SH-SY5Y (cell line): ENCODE measurements around the gene KNOP1.

ENCODE experiments used
- GATA2 ChIP-seq: IDR thresholded peaks from 2 replicates; pipeline ENCODE4 v1.6.1; 2011; ENCODE audit warnings: mild to moderate bottlenecking, low read depth, low read length
- GATA3 ChIP-seq: IDR thresholded peaks from 2 replicates; pipeline ENCODE4 v1.6.1; 2011; ENCODE audit warnings: low read depth, mild to moderate bottlenecking, low read length, moderate library complexity

KNOP1 gene, protein sequence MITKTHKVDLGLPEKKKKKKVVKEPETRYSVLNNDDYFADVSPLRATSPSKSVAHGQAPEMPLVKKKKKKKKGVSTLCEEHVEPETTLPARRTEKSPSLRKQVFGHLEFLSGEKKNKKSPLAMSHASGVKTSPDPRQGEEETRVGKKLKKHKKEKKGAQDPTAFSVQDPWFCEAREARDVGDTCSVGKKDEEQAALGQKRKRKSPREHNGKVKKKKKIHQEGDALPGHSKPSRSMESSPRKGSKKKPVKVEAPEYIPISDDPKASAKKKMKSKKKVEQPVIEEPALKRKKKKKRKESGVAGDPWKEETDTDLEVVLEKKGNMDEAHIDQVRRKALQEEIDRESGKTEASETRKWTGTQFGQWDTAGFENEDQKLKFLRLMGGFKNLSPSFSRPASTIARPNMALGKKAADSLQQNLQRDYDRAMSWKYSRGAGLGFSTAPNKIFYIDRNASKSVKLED

DNA sequence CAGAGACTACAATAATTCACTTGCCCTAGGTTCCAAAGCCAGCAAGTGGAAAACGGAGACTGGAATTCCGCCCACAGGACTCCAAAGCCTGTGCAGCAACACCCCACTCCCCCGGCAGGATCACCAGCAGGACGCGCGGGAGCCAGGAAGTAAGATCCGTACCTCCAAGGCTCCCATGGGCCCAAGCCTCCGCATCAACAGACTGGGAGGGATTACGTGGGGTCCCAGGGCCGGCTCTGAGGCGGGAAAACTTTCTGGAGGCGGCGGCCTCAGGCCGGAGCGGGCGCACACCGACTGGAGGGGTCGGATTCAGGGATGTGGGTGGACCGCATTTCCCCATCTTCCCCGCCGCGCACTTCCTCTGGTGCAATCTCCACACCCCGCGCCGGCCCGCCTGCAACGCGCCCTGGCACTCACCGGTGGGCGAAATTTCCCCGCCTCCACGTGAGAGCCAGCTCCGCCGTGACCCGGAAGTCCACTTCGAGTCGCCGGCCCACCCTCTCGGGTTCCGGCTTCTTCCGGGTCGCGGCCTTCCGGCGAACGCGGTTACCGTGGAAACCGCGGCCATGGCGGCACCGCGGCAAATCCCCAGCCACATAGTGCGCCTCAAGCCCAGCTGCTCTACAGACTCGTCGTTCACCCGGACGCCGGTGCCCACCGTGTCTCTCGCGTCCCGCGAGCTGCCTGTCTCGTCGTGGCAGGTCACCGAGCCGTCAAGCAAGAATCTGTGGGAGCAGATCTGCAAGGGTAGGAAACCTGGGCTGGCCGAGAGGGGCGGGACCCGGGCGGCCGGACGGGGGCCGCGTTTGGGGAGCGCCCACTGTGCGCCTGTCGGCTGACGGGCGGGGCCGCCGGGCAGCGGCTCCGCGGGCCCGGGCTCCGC lies at the start of gene KNOP1, which contains the start of gene IQCK:
KNOP1 (minus strand) TSS at position 487 of the 883 bp plus-strand sequence. CDS start 3,192 bp downstream, outside the sequence.
IQCK (plus strand) TSS at position 531 of the 883 bp plus-strand sequence; CDS start at position 567, 36 bp downstream.
- TF ChIP-seq GATA3, result no peak
- TF ChIP-seq GATA2, result no peak

DNA sequence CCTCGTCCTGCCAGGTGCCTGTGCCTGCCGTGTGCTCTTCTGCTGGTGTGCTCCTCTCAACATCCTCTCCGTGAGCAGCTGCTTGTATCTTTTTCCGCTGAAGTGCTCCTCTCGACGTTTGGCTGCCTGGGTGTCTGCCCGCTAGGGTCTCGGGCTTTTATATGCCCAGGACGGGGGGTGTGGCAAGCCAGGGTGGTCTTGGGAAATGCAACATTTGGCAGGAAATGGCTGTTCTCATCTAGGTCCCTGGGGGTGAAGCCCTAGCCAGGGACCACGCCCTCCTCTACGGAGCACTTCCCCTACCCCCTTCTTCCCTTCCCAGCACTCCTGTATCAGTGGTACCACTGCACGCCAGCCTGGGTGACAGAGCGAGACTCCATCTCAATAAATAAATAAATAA lies 49.5 kb upstream of the KNOP1 start:
- TF ChIP-seq GATA3 (no peak), GATA2 (no peak)

DNA sequence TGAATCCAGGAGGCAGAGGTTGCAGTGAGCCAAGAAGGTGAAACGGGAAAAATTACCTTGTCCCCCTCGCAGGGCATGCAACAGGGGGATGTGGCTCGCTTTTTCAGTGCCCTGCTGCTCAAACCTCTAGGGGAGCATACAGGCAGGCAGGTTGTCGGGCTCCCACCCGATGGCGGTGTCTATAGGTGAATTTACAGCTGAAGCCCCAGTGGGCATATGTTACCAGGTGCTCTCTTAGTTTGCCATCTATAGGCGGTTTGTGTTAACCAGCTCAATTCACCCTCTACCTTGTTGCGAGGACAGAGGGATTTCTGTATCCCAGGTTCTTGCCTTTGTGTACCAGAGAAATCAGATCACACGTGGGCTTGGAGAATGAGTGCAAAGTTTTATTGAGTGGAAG lies 49.0 kb upstream of the KNOP1 start:
- no peak for TF ChIP-seq GATA3
- TF ChIP-seq GATA2, result no peak

DNA sequence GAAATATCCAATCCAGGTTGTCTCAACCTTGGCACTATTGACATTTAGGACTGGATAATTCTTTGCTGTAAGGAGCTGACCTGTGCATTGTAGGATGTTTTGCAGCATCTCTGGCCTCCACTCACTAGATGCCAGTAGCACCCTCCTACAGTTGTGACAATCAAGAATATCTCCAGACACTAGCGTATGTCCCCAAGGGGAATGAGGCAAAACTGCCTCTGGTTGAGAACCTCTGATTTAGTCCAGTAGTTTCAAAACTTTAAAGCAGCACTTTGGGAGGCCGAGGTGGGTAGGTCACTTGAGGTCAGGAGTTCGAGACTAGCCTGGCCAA lies 48.5 kb upstream of the KNOP1 start:
- TF ChIP-seq GATA2 (no peak), GATA3 (no peak)

DNA sequence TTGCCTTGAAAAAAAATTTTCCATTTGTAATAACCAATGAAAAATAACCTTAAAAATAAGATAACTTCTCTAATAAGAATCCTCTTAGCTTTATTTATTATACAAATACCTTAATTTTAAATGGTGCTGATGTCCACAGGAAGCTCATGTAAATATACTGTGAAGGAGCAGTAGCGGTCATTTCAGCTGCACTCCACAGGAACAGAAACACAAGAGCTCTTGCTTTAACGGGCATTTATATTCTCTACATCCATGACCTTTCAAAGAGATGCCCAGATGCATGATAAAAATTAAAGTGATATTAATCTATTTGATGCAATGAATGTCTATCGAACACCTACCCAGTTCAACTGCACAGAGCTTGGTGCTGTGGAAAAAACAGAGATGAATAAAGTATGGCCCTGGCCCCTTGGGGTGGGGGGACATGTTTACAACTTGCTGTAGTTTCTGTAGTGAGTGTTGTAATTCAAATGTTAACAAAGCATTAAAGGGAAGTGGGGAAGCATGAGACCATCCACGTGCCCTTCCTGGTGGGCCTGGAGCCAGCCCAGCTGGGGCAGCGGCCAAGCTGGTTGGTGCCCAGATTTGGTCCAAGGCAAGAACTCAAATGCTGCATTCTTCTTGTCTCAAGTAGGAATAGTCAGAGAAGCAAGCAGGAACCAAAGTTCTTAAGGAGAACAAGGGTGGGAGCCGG lies 48.0 kb upstream of the KNOP1 start:
- no peak for TF ChIP-seq GATA3

DNA sequence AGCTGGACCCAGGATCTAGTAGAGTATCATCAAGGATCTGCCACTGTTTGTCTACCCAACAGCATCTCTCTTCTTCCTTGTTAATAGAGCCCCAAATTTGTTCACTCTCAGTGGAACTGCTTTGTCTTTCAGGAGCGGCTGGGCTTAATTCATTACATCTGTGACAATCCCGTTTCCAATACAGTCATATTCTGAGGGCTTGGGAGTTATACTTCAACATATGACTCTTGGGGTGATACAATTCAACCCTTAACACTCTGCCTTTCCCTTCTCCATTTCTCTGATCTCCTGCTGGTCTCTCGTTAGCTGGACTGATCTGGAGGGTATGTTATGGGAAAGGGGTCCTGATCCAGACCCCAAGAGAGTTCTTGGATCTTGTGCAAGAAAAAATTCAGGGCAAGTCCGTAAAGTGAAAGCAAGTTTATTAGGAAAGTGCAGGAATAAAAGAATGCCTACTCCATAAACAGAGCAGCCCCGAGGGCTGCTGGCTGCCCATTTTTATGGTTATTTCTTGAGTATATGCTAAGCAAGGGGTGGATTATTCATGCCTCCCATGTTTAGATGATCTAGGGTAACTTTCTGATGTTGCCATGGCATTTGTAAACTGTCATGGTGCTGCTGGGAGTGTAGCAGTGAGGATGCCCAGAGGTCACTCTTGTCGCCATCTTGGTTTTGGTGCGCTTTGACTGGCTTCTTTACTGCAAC lies 42.5 kb upstream of the KNOP1 start:
- TF ChIP-seq GATA2, result no peak
- no peak for TF ChIP-seq GATA3

DNA sequence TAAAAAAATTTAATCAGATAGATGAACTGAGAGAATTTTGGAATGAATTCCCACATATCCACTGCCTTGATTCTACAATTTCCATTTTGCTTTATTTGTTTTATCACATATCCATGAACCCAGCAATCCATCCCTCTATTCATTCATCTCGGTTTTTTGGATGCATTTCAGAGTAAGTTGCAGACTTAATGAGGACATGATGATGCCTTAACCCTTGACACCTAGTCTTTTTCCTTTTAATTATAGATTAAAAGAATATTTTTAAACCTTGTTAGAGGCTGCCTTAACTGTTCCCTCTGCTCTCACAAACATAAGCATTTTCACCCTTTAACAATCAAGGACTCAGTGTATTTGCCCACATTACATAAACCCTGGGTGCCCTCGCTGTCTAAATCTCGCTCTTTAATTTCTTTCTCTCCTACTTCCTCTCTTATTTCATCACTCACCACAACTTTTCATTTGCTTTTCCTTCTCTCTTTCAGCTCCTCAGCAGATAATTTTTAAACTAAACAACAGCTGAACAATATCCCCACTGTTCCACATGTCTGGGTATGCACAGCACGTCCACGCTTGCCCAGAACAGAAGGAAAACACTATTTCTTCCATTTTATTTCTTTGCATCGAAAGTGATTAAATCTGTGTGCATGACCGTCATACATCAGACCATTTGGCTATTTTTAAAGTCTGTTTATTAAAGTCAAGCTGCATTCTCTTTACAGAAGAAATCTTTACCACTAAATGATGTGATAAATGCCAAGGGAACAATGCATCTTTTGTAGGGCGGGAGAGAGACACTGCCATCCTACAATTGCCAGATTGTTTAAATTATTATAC lies 40.0 kb upstream of the KNOP1 start:
- TF ChIP-seq GATA3 (no peak), GATA2 (no peak)

DNA sequence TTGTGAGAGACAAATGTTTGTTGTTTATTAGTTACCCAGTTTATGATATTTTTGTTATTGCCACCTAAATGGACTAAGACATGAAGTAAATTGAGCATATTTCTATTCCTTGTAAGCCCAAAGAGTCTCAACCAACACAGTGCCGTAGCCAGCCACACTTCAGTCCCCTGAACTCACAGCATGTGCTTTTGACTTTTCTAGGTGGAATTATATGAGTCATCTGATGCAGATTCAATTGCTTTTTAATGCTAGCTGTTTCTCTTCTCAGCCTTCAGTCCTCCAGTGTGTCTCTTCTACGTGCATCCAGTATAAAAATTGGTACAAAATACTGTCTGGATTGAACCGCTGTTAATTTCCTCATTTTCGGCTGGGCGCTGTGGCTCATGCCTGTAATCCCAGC lies 39.0 kb upstream of the KNOP1 start:
- TF ChIP-seq GATA2, result no peak
- no peak for TF ChIP-seq GATA3

DNA sequence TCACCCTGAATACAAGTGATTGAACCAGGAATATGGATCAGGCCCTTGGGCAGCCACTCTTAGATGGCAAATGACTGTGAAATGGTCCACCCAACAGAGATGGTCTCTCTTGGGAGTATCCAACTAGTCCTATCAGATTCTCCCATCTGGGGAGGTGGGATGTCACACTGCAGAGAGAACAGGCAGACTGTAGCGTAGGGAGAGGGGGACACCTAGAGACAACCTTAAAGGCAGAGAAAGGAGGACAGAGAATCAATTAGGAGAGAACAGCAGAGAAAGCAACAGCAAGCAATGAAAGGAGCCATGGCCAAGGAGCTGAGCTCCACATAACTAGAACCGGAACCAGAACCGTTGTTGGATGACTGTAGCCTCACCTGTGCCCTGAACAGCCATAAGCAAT lies 37.2 kb upstream of the KNOP1 start:
- TF ChIP-seq GATA3 (no peak), GATA2 (no peak)

DNA sequence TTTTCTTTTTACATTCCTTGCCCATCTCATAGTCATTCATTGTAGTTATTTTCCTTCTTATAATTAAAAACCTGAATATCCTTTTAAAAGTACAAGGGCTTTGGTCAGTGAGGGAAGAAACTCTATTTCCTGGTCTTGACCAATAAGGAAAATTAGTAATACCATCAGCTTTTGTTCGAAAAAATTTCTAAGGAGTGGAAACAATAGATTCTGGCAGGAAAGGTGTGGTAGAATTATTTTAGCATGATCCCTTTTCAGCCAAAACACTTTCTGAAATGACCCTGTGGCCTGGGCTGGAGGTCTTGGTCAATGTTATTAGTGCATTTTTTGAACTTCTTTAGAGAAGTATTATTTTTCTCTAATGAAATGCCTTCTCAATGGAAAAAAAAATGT lies 36.6 kb upstream of the KNOP1 start:
- TF ChIP-seq GATA3 (no peak), GATA2 (no peak)

DNA sequence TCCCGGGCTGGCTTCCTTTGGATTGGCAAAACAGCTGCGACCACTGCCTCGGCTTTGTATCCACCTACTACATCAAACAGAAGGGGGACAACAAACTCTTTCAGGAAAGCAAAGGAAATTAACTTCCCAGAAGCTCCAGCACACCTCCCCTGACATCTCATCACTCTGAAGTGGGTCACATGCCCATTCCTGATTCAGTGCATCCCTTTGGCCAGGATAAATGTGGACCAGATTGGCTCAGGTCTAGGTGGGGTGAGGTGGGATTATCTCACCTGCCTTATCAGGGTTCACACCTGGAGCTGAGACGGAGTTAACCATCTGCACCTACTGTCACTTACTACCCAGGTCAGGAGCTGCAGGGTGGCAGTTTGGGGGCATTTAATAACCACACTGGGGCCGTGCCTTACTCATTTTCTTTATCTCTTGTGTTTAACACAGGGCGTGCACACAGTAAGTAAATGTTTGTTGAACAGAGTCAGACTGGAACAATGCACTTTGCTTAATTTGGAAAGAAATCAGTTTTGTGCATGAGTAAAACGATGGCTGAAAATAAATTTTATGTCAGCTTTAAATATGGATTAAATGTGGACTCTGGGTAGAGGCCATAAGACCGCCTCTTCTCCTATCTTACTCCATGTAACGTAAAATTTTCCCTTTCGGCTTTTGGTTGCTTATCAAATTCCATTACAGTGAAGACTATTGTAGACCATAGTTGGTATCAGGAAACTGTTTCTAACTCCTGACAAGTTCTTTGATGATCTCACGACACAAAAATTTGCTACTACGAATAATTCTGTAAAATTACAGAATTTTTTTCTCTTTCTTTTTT lies 36.0 kb upstream of the KNOP1 start:
- TF ChIP-seq GATA3, result no peak
- no peak for TF ChIP-seq GATA2

DNA sequence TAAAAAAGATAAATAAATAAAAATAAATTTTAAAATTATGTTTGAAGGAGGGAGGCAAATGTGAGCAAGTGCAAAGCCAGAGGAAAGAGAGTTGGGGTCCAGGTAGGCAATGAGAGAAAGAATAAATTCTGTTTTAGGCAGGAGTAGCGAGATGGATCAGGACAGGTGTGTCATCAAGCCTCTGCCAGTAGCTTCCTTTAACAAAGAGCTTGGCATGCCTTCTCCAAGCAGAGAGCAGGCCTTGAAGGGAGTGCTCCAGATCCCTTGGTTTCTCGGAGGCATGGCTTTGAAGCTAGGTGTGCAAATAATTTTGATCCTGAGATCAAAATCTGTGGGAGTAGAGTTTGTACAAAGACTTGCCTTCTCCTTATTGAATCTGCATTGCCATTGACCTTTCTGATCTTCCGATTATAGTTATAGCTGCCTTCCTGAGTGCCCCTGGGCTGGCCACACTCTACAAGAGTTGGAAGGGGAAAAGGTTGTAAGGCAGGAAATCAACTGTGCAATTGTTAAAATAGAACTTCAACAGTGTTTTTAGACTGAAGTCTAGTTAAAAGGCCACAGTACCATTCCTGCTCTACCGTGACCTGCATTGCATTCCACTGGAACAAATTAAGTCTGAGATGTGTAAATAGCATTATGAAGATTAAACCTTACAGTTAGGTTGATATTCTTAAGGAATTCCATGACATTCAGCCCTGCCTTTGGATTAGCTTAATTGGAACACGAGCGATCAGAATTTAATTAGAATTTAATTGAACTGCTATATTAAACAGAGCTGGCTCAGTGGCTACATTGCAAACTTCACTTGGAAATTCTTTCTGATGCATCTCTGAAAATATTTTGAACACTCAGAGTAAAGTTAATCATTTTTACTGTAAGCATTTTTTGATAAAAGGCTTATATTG lies 33.7 kb upstream of the KNOP1 start:
- TF ChIP-seq GATA3, result no peak
